HCT116 (cell line): ENCODE measurements around the gene CATSPERB. TPM values are rescaled to one million over a fixed set of nuclear protein-coding genes. Genes with fewer than 3 reads are reported as not detected.

ENCODE experiments used
- ATAC-seq: fragments of 200-7000 bp; cut with Tn5 transposase; 2 replicates; pipeline ENCODE4 v1.9.1; 2020; ENCODE audit warnings: mild to moderate bottlenecking, moderate library complexity
- BruUV-seq: library from RNA; stranded (reverse); fragments of 400-500 nt; replicated peaks from 2 replicates; lab custom pipeline; 2021; lab: Mats Ljungman, UMichigan
- CTCF ChIA-PET: fragments of 300-600 bp; sonication (Branson Sonifier 250); formaldehyde crosslinking; loops from one replicate; lab custom pipeline; 2021; ENCODE audit warnings: antibody characterized with exemption; lab: Charles Lee
- POLR2A ChIA-PET: fragments of 300-600, 350-600 bp; sonication (Branson Sonifier 250); formaldehyde crosslinking; loops from one replicate; lab custom pipeline; 2021; ENCODE audit warnings: antibody characterized with exemption; lab: Charles Lee
- RAD21 ChIA-PET, 2 experiments: fragments of 300-600 bp; sonication (Branson Sonifier 250); formaldehyde crosslinking; loops; one replicate each; lab custom pipeline; 2023; ENCODE audit warnings: low total read pairs in 2 of 2; ENCODE audit not compliant: uncharacterized antibody in 2 of 2, unreplicated experiment in 2 of 2, low non-redundant PET in 1 of 2; lab: Charles Lee
- DNase-seq: peaks from one replicate; pipeline ENCODE4 v3.0.0-alpha.2; 2010; ENCODE audit warnings: low read depth, low spot score
- H2AFZ ChIP-seq: fragments of 200-600 bp; shearing (Covaris generic), sonication (generic); 2 replicates; pipeline ENCODE4 v1.6.1; 2017; ENCODE audit warnings: low read depth, mixed run types, mixed read lengths, antibody characterized with exemption, low read length; ENCODE audit not compliant: poor library complexity, severe bottlenecking
- H3K27ac ChIP-seq: 2 replicates; pipeline ENCODE4 v1.5.1; 2012; ENCODE audit warnings: low read depth, low read length
- H3K27me3 ChIP-seq: fragments of 200-600 bp; sonication (generic); 2 replicates; pipeline ENCODE4 v1.6.1; 2016; ENCODE audit warnings: mixed run types, low read length, mixed read lengths; ENCODE audit not compliant: insufficient read depth
- H3K36me3 ChIP-seq, 2 experiments: fragments of 200-500 bp in 1 of 2; fragments of 200-600 bp in 1 of 2; sonication (Bioruptor generic) in 1 of 2; sonication (generic) in 1 of 2; 2 replicates each; pipeline versions ENCODE4 v1.5.1 to v1.6.1; 2014 to 2016; ENCODE audit warnings: low read length in 2 of 2, inconsistent platforms in 1 of 2, mixed read lengths in 1 of 2, mixed run types in 1 of 2; ENCODE audit not compliant: insufficient read depth in 2 of 2, control insufficient read depth in 1 of 2
- H3K4me1 ChIP-seq, 2 experiments: fragments of 200-600 bp in 1 of 2; sonication (generic) in 1 of 2; 2 replicates each; pipeline versions ENCODE4 v1.5.1 to v1.6.1; 2012 to 2017; ENCODE audit warnings: low read length in 2 of 2, inconsistent platforms in 1 of 2, mild to moderate bottlenecking in 1 of 2, mixed read lengths in 1 of 2, mixed run types in 1 of 2, moderate library complexity in 1 of 2; ENCODE audit not compliant: insufficient read depth in 2 of 2, control insufficient read depth in 1 of 2
- H3K4me2 ChIP-seq: fragments of 200-600 bp; sonication (generic); 2 replicates; pipeline ENCODE4 v1.6.1; 2017; ENCODE audit warnings: mixed run types, low read length, mixed read lengths
- H3K4me3 ChIP-seq, 2 experiments: fragments of 200-600 bp in 1 of 2; sonication (generic) in 1 of 2; replicated peaks in 1 of 2; 2 replicates each; pipeline ENCODE4 v1.5.1; 2011 to 2016; ENCODE audit warnings: low read length in 2 of 2, control low read depth in 1 of 2, low read depth in 1 of 2, mild to moderate bottlenecking in 1 of 2, mixed read lengths in 1 of 2, mixed run types in 1 of 2
- H3K79me2 ChIP-seq: fragments of 200-600 bp; sonication (generic); 2 replicates; pipeline ENCODE4 v1.6.1; 2017; ENCODE audit warnings: mild to moderate bottlenecking, mixed run types, low read length, moderate library complexity, mixed read lengths; ENCODE audit not compliant: insufficient read depth
- H3K9ac ChIP-seq: fragments of 200-600 bp; sonication (generic); 2 replicates; pipeline ENCODE4 v1.6.1; 2016; ENCODE audit warnings: low read length, mixed read lengths
- H3K9me2 ChIP-seq: fragments of 200-600 bp; sonication (generic), shearing (Covaris generic); 2 replicates; pipeline ENCODE4 v1.6.1; 2017; ENCODE audit warnings: mixed run types, mild to moderate bottlenecking, moderate library complexity; ENCODE audit not compliant: insufficient read depth
- H3K9me3 ChIP-seq, 2 experiments: fragments of 200-500 bp in 1 of 2; fragments of 200-600 bp in 1 of 2; sonication (Bioruptor generic) in 1 of 2; sonication (generic) in 1 of 2; 2 replicates each; pipeline ENCODE4 v1.6.1; 2014 to 2017; ENCODE audit warnings: low read length in 2 of 2, mixed read lengths in 2 of 2, inconsistent platforms in 1 of 2, low read depth in 1 of 2, mild to moderate bottlenecking in 1 of 2, mixed run types in 1 of 2, moderate library complexity in 1 of 2; ENCODE audit not compliant: control insufficient read depth in 1 of 2, insufficient read depth in 1 of 2
- H4K20me1 ChIP-seq: fragments of 200-600 bp; sonication (generic), shearing (Covaris generic); 2 replicates; pipeline ENCODE4 v1.6.1; 2017; ENCODE audit warnings: mixed run types, mild to moderate bottlenecking, moderate library complexity; ENCODE audit not compliant: insufficient read depth
- CBX3 ChIP-seq: IDR thresholded peaks from 2 replicates; pipeline ENCODE4 v1.6.1; 2012; ENCODE audit warnings: low read depth
- EGR1 ChIP-seq: IDR thresholded peaks from 2 replicates; pipeline ENCODE4 v1.6.1; 2012; ENCODE audit warnings: low read depth
- EZH2 ChIP-seq: fragments of 200-600 bp; sonication (generic); IDR thresholded peaks from 2 replicates; pipeline ENCODE4 v1.6.1; 2017; ENCODE audit warnings: antibody characterized with exemption, mixed run types
- POLR2A ChIP-seq: IDR thresholded peaks from 2 replicates; pipeline ENCODE4 v1.7.0; 2011; ENCODE audit warnings: borderline replicate concordance; ENCODE audit not compliant: insufficient read depth, insufficient read length; ENCODE audit errors: extremely low read depth
- POLR2AphosphoS5 ChIP-seq: IDR thresholded peaks from 2 replicates; pipeline ENCODE4 v1.6.1; 2011; ENCODE audit warnings: mild to moderate bottlenecking, low read depth, low read length, moderate library complexity
- RAD21 ChIP-seq: IDR thresholded peaks from 2 replicates; pipeline ENCODE4 v1.6.1; 2012; ENCODE audit warnings: low read depth, mild to moderate bottlenecking
- SRF ChIP-seq: IDR thresholded peaks from 2 replicates; pipeline ENCODE4 v1.6.1; 2012; ENCODE audit warnings: low read depth
- TCF7L2 ChIP-seq: IDR thresholded peaks from 2 replicates; pipeline ENCODE4 v1.7.0; 2011; ENCODE audit warnings: borderline replicate concordance, inconsistent platforms; ENCODE audit not compliant: insufficient read depth, insufficient read length; ENCODE audit errors: extremely low read depth
- YY1 ChIP-seq: IDR thresholded peaks from 2 replicates; pipeline ENCODE4 v1.6.1; 2011; ENCODE audit warnings: low read length, low read depth, moderate library complexity, mild to moderate bottlenecking; ENCODE audit not compliant: insufficient replicate concordance; ENCODE audit errors: extremely low read depth
- ZFX ChIP-seq: fragments of 450-650 bp; IDR thresholded peaks from 2 replicates; pipeline ENCODE4 v1.6.1; 2017
- ZNF274 ChIP-seq: fragments of 200-500 bp; sonication (Bioruptor generic); IDR thresholded peaks from 2 replicates; pipeline ENCODE4 v1.6.1; 2014; ENCODE audit warnings: mild to moderate bottlenecking, low read depth, low read length, inconsistent platforms
- intact Hi-C: fragments of 100-400 bp; cut with micrococcal nuclease; formaldehyde crosslinking; loops from 2 replicates; pipeline ENCODE4 v1.10.0; 2022
- total RNA-seq: library from RNA; stranded (reverse); gene quantifications from one replicate; pipeline ENCODE4 v1.2.1, GENCODE V29; 2021; ENCODE audit not compliant: unreplicated experiment
- TF ChIP-seq, protein P1 (sequence below), 3 experiments: fragments of 200-600 bp in 1 of 3; sonication (generic) in 1 of 3; IDR thresholded peaks in 2 of 3; conservative IDR thresholded peaks in 1 of 3; 2 replicates each; pipeline ENCODE4 v1.5.1; 2012 to 2017; ENCODE audit warnings: low read depth in 2 of 3, low read length in 2 of 3, antibody characterized with exemption in 1 of 3, borderline replicate concordance in 1 of 3, control low read depth in 1 of 3, mild to moderate bottlenecking in 1 of 3, mixed read lengths in 1 of 3, mixed run types in 1 of 3, moderate library complexity in 1 of 3; ENCODE audit not compliant: insufficient read depth in 1 of 3
- TF ChIP-seq, protein P2 (sequence below): IDR thresholded peaks from 2 replicates; pipeline ENCODE4 v1.6.1; 2011; ENCODE audit warnings: mild to moderate bottlenecking, low read length, moderate library complexity; ENCODE audit not compliant: insufficient replicate concordance; ENCODE audit errors: extremely low read depth
- TF ChIP-seq, protein P3 (sequence below): IDR thresholded peaks from 2 replicates; pipeline ENCODE4 v1.6.1; 2012
- TF ChIP-seq, protein P4 (sequence below): IDR thresholded peaks from 2 replicates; pipeline ENCODE4 v1.6.1; 2012; ENCODE audit warnings: low read depth

Gene CATSPERB
- total RNA-seq, 1 experiment from 2014 or later = 0.74 TPM

DNA sequence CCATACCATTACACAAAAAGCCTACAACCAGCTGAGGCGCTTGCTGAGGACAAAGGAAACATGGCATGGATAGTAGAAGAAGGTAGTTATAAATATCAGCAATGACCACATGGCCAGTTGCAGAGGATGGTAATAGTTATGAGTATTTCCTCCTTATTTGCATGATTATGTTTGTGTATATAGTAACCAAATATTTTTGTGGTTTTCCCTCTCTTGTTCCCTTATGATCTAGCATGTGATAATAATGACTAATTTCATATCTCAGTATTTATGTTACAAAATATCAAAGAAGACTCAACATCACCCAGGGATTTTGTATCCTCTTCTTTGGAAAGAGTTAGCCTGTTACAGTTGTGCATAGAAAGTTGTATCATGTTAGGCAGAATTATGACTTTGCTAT is 13.5 kb upstream of the CATSPERB start:
- Histone ChIP-seq H3K27ac (no peak overlapping the region), H3K9me2 (no peaks in the 10 kb centered on the region), H3K9me3 (no peaks in the 10 kb centered on the region), H3K27me3 (no peaks in the 10 kb centered on the region), H3K9ac (no peak overlapping the region), H3K4me2 (no peak overlapping the region), H3K4me1 (no peaks in the 10 kb centered on the region), H4K20me1 (no peaks in the 10 kb centered on the region), H2AFZ (no peak overlapping the region), H3K36me3 (no peaks in the 10 kb centered on the region), H3K79me2 (no peaks in the 10 kb centered on the region), H3K4me3 (no peak overlapping the region)
- no peak for TF ChIP-seq ZNF274
- no peak for TF ChIP-seq TCF7L2
- no peak for TF ChIP-seq ZFX
- no peak for TF ChIP-seq EGR1
- TF ChIP-seq EZH2 = no peak
- TF ChIP-seq, protein P1, sequence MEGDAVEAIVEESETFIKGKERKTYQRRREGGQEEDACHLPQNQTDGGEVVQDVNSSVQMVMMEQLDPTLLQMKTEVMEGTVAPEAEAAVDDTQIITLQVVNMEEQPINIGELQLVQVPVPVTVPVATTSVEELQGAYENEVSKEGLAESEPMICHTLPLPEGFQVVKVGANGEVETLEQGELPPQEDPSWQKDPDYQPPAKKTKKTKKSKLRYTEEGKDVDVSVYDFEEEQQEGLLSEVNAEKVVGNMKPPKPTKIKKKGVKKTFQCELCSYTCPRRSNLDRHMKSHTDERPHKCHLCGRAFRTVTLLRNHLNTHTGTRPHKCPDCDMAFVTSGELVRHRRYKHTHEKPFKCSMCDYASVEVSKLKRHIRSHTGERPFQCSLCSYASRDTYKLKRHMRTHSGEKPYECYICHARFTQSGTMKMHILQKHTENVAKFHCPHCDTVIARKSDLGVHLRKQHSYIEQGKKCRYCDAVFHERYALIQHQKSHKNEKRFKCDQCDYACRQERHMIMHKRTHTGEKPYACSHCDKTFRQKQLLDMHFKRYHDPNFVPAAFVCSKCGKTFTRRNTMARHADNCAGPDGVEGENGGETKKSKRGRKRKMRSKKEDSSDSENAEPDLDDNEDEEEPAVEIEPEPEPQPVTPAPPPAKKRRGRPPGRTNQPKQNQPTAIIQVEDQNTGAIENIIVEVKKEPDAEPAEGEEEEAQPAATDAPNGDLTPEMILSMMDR (IDR thresholded peaks at IDR 0.05 in 2 of 3, conservative IDR thresholded peaks at IDR 0.05 in 1 of 3; ENCODE audit: borderline replicate concordance in 1 of 3, insufficient read depth in 1 of 3, low read depth in 2 of 3, low read length in 2 of 3) = no peak
- TF ChIP-seq, protein P2, sequence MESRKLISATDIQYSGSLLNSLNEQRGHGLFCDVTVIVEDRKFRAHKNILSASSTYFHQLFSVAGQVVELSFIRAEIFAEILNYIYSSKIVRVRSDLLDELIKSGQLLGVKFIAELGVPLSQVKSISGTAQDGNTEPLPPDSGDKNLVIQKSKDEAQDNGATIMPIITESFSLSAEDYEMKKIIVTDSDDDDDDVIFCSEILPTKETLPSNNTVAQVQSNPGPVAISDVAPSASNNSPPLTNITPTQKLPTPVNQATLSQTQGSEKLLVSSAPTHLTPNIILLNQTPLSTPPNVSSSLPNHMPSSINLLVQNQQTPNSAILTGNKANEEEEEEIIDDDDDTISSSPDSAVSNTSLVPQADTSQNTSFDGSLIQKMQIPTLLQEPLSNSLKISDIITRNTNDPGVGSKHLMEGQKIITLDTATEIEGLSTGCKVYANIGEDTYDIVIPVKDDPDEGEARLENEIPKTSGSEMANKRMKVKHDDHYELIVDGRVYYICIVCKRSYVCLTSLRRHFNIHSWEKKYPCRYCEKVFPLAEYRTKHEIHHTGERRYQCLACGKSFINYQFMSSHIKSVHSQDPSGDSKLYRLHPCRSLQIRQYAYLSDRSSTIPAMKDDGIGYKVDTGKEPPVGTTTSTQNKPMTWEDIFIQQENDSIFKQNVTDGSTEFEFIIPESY = no peak
- TF ChIP-seq SRF = no peak
- TF ChIP-seq POLR2AphosphoS5 = no peak
- no peak for TF ChIP-seq CBX3
- no peak for TF ChIP-seq YY1
- no peak for TF ChIP-seq RAD21
- TF ChIP-seq, protein P3, sequence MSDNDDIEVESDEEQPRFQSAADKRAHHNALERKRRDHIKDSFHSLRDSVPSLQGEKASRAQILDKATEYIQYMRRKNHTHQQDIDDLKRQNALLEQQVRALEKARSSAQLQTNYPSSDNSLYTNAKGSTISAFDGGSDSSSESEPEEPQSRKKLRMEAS = no peak
- TF ChIP-seq, protein P4, sequence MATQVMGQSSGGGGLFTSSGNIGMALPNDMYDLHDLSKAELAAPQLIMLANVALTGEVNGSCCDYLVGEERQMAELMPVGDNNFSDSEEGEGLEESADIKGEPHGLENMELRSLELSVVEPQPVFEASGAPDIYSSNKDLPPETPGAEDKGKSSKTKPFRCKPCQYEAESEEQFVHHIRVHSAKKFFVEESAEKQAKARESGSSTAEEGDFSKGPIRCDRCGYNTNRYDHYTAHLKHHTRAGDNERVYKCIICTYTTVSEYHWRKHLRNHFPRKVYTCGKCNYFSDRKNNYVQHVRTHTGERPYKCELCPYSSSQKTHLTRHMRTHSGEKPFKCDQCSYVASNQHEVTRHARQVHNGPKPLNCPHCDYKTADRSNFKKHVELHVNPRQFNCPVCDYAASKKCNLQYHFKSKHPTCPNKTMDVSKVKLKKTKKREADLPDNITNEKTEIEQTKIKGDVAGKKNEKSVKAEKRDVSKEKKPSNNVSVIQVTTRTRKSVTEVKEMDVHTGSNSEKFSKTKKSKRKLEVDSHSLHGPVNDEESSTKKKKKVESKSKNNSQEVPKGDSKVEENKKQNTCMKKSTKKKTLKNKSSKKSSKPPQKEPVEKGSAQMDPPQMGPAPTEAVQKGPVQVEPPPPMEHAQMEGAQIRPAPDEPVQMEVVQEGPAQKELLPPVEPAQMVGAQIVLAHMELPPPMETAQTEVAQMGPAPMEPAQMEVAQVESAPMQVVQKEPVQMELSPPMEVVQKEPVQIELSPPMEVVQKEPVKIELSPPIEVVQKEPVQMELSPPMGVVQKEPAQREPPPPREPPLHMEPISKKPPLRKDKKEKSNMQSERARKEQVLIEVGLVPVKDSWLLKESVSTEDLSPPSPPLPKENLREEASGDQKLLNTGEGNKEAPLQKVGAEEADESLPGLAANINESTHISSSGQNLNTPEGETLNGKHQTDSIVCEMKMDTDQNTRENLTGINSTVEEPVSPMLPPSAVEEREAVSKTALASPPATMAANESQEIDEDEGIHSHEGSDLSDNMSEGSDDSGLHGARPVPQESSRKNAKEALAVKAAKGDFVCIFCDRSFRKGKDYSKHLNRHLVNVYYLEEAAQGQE = no peak
- TF ChIP-seq POLR2A = no peak
- intact Hi-C loops = no loop called here
- ChIA-PET CTCF (no interaction called here), POLR2A (no interaction called here), RAD21 (no interaction called here)
- no TSS peak for BruUV-seq
- no peak for DNase-seq
- ATAC-seq = no peak
